ENCODE measurements around the gene MRPL36.

The MRPL36 gene

GRCh38 chr5:1803192-1803591 lies 3.6 kb upstream of the MRPL36 start:
- no peak overlapping the region for H3K4me3 ChIP-seq (ENCODE audit: low read depth, low read length)

GRCh38 chr5:1801967-1802295 lies 2.3 kb upstream of the MRPL36 start:
- H3K4me3 ChIP-seq (ENCODE audit: low read depth, low read length) = peak overlapping the region; percentile 90
- TF ChIP-seq, protein P1, sequence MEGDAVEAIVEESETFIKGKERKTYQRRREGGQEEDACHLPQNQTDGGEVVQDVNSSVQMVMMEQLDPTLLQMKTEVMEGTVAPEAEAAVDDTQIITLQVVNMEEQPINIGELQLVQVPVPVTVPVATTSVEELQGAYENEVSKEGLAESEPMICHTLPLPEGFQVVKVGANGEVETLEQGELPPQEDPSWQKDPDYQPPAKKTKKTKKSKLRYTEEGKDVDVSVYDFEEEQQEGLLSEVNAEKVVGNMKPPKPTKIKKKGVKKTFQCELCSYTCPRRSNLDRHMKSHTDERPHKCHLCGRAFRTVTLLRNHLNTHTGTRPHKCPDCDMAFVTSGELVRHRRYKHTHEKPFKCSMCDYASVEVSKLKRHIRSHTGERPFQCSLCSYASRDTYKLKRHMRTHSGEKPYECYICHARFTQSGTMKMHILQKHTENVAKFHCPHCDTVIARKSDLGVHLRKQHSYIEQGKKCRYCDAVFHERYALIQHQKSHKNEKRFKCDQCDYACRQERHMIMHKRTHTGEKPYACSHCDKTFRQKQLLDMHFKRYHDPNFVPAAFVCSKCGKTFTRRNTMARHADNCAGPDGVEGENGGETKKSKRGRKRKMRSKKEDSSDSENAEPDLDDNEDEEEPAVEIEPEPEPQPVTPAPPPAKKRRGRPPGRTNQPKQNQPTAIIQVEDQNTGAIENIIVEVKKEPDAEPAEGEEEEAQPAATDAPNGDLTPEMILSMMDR (IDR thresholded peaks at IDR 0.05; ENCODE audit: low read depth, low read length) = no peak

More at GRCh38 chr5:1803192-1803591, 3.6 kb upstream of the MRPL36 start:
- TF ChIP-seq, protein P1 (IDR thresholded peaks at IDR 0.05; ENCODE audit: low read depth, low read length) = no peak

DNA sequence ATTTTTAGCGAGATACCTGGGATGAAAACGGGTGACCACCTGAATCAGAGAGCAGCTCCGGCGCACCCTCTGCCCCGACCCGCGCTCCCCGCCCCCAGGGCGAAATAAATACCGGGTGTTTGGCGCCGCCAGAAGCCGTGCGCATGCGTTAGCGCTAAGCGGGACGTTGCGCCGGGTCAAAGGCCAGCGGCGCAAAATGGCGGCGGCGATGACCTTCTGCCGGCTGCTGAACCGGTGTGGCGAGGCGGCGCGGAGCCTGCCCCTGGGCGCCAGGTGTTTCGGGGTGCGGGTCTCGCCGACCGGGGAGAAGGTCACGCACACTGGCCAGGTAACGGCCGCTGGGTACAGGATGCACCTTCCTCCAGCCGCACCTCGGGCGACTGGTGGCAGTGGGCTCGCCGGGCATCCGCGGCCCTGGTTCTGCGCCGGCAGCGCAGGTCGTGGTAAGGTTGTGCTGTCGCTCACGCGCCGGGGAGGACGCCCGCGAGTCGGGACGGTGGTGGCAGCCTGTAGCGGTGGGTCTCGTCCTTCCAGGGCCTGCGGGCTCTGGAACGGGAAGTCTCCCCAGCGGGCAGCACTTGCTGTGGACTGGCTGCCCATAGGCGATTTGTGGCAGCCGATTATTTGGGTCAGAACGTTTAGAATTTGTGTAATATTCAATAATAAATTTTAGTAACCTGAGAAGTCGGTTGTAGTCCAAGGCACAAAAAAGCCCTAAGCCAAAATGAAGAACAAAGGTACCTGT lies 1.8 kb upstream of the MRPL36 start, which contains the start of gene NDUFS6:
TSS of gene NDUFS6 (plus strand) at position 186 of the 745 bp plus-strand sequence. CDS start at position 197, 11 bp downstream.
- peak within 1 kb of the TSS; percentile 90 for H3K4me3 ChIP-seq (ENCODE audit: low read depth, low read length)
- TF ChIP-seq, protein P1 (IDR thresholded peaks at IDR 0.05; ENCODE audit: low read depth, low read length) = no peak

GRCh38 chr5:1800472-1801221 lies 1.0 kb upstream of the MRPL36 start:
- TF ChIP-seq, protein P1 (IDR thresholded peaks at IDR 0.05; ENCODE audit: low read depth, low read length) = no peak
- peak overlapping the region; percentile 90 for H3K4me3 ChIP-seq (ENCODE audit: low read depth, low read length)

DNA sequence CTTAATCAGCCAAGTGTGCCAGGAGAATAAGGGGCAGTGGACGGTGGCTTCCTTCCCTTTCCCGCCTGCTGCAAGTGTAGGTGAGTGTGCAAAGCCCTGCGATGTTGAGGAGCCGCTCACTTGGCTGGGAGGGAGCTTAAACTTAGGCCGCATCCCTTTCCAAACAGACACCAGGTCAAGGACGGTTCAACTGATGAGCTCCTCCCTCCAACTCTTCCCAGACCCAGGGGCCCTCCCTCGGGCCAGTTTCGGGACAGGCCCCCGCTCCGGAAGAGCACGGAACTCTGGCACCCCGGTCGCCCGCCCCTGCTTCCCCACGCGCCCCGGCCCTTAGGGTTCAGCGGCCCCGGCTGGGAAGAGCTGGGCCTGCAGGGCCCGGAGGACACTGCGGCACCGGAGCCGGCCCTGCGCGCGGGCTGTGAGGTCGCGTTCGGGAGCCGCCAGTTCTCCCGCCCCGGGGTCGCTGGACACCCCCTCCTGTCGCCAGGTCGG lies 481 bp downstream of the MRPL36 start:
- H3K4me3 ChIP-seq (ENCODE audit: low read depth, low read length) = peak overlapping the region; percentile 90
- TF ChIP-seq, protein P1 (IDR thresholded peaks at IDR 0.05; ENCODE audit: low read depth, low read length) = no peak

DNA sequence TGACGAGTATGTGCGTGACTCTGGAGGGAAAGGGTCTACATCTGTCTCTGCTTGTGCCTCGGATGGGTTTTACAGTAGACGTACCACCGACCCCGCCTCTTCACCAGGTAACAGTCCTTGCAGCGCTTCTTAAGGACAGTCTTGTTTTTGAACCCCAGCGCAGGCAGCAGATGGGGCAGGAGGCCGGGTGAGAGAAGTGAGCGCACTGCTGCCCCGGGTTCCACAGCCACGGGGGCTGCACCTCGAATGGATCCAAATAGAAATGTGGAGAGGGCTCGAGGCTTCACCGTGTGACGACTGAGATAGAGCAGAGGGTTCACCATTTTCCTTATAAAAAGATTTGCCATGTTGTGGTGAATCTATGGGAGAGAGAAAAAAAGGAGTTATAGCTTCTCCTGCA lies 1.0 kb downstream of the MRPL36 start:
- H3K4me3 ChIP-seq (ENCODE audit: low read depth, low read length) = peak overlapping the region; percentile 90

GRCh38 chr5:1797855-1798254 lies 1.8 kb downstream of the MRPL36 start:
- TF ChIP-seq, protein P1 (IDR thresholded peaks at IDR 0.05; ENCODE audit: low read depth, low read length) = no peak
- H3K4me3 ChIP-seq (ENCODE audit: low read depth, low read length) = no peak overlapping the region

Data from WI38 (cell line).